ENCODE results near the gene ISCU. TPM values are rescaled to one million over a fixed set of nuclear protein-coding genes. Genes with fewer than 3 reads are reported as not detected.

ISCU gene
- total RNA-seq, 1 donor: 136 TPM

DNA sequence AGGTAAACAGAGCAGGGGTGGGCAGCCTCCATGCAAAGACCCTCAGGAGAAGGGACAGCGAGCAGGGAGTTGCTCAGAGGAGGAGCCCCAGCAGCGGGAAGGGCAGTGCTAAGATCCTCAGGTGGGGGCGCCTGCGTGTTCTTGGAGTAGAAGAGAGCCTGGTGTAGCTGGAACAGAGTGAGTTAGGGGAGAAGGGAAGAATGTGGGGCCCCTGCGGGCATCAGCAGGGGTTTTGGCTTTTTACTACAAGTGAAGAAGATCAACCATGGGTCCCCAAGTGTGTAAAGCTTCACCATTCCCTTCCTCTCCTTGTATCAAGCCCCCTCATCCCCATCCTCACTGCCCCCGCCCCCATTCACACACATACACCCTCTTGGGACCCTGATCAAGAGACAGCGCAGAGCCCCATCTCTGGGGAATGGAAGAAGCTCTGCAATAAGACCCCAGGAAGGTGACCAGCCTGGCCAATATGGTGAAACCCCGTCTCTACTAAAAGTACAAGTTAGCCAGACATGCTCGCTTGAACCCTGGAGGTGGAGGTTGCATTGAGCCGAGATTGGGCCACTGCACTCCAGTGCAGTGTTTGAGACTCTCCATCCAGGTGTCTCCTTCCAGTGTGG, 45.7 kb downstream of the ISCU start:
- TF ChIP-seq, protein P1, sequence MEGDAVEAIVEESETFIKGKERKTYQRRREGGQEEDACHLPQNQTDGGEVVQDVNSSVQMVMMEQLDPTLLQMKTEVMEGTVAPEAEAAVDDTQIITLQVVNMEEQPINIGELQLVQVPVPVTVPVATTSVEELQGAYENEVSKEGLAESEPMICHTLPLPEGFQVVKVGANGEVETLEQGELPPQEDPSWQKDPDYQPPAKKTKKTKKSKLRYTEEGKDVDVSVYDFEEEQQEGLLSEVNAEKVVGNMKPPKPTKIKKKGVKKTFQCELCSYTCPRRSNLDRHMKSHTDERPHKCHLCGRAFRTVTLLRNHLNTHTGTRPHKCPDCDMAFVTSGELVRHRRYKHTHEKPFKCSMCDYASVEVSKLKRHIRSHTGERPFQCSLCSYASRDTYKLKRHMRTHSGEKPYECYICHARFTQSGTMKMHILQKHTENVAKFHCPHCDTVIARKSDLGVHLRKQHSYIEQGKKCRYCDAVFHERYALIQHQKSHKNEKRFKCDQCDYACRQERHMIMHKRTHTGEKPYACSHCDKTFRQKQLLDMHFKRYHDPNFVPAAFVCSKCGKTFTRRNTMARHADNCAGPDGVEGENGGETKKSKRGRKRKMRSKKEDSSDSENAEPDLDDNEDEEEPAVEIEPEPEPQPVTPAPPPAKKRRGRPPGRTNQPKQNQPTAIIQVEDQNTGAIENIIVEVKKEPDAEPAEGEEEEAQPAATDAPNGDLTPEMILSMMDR (IDR thresholded peaks at IDR 0.05; ENCODE audit: insufficient read depth, low read length): no peak
- no peak overlapping the region for H3K4me3 ChIP-seq (ENCODE audit: low read depth, low read length)
- no peak for DNase-seq (ENCODE audit: low read depth)

DNA sequence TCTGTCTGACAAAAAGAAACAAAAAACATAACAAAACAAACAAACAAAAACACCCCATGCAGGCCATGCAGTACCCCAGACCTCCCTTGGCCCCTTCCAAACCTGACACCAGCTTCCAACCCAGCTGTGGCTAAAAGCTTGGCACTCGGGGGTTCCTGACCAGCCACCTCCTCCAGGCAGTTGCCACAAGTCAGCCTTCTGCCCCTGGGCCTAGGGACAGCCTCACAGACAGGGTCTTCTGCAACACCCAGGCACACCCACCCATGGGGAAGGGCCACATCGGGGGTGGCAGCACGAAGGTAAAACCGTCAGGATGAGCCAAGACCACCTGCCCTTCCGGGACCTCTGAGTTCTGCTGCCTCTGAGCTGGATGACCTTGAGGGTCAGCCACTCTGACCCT, 46.2 kb downstream of the ISCU start:
- TF ChIP-seq, protein P1 (IDR thresholded peaks at IDR 0.05; ENCODE audit: insufficient read depth, low read length): no peak

DNA sequence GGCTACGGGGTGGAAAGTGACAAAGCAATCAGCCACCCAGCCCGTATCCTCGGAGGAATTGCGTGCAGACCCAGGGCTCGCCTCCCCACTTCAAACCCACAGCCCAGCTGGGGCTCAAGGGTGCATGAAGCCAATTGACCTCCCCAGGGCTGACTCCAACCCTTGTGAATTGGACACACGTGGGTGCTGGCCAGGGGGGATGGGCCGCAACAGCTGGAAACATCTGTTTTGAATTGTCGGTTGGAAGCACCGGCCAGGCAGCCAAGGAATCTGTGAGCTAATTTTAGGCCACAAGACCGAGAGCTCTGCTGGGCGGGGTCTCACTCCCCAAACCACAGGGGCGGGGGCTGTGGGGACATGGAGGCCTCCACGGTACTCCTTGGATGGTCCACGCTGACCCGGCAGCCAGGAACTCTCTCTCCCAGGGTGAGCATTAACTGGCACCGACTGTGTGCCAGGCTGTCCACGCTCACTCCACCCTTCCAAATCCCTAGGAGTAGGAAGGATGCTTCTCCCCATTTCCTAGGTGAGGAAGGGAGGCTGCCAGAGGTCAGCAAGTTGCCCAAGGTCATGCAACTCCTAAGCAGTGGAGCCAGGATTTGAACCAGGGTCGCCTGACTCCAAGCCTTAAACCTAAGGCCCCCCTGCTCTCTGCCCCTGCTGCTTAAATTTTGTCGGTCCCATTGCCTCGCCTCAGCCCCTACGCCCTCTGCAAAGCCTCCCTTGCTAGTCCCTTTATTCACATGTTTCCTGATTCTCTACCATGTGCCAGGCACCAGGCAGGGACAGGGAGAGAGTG, 47.3 kb downstream of the ISCU start:
- TF ChIP-seq, protein P1 (IDR thresholded peaks at IDR 0.05; ENCODE audit: insufficient read depth, low read length): no peak
- DNase-seq (ENCODE audit: low read depth): peak; percentile 94
- H3K4me3 ChIP-seq (ENCODE audit: low read depth, low read length): no peak overlapping the region

More for the DNA sequence above, 46.2 kb downstream of the ISCU start:
- no peak overlapping the region for H3K4me3 ChIP-seq (ENCODE audit: low read depth, low read length)
- DNase-seq (ENCODE audit: low read depth): no peak

DNA sequence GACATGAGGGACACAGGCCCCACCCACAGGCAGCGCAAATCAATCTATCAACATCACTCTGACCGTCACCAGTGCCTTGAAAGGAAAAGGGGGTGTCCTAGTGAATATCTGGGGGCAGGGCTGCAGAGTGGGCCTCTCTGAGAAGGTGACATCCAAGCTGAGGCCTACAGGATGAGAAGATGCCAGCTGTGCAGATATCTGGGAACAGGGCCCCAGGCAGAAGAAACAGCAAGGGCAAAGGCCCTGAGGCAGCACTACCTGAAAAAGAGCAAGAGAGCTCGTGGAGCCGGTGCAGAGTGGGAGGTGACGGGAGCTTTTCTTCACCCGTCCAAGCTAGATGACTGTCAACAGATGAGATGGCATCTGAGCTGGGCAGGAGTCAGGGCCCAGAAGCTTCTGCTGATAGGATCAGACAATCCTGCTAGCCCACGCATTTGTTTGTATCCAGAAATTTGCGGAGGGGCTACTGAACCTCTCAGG, 48.0 kb downstream of the ISCU start:
- H3K4me3 ChIP-seq (ENCODE audit: low read depth, low read length): no peak overlapping the region
- no peak for DNase-seq (ENCODE audit: low read depth)
- TF ChIP-seq, protein P1 (IDR thresholded peaks at IDR 0.05; ENCODE audit: insufficient read depth, low read length): no peak

DNA sequence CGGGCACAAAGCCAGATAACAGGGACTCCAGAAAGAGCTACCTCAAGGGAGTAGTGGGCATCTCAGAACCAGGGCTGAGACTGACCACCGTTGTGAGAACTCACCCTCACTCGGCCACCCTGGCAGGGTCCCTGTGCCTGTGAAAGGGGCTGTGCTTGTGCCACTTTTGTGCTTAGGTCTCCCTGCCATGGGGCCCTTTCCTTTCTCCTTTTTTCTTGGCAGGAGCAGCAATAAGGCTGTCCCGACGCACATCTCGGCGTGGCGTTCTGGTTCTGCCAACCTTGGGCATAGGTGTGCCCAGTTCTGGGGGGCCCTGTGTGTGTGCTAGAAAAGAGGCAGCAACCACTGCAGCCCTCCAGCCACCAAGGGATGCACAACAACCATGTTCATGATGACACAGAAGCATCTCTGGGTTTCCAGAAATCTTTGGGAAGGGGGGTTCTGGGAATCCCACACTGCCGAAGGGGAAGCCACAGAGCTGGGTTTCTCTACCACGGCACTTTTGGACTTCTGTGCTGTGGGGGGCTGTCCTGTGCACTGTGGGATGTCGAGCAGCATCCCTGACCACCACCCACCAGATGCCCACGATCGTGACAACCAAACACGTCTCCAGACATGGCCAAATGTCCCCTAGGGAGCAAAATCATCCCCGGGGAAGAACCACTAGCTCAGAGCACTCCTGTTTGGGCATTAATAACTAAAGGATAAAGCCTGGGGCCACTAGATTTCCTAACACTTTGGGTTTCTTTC, 48.6 kb downstream of the ISCU start:
- DNase-seq (ENCODE audit: low read depth): no peak
- TF ChIP-seq, protein P1 (IDR thresholded peaks at IDR 0.05; ENCODE audit: insufficient read depth, low read length): no peak
- H3K4me3 ChIP-seq (ENCODE audit: low read depth, low read length): no peak overlapping the region

DNA sequence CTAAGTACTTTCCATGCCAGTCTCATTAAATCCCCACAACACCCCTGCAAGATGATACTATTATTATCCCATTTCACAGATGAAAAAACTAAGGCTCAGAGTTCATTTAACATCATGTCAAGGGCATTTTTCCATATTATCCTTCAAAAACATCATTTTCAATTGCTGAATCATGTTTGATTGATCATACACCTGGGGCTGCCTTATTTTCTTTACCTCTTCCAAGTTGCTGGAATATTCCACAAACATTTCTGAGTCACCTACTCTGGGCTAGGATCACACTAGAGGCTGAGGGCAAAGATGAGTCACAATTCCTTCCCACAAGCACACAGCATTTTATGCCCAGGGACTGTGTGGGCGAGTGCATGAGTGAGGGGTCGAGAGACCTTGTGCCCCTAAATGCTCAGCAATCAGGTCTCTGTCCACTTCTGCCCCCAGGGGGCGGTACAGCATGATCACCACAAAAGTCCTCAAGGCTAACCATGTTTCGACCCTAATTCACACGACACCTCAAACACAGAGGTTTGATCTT, 49.6 kb downstream of the ISCU start:
- TF ChIP-seq, protein P1 (IDR thresholded peaks at IDR 0.05; ENCODE audit: insufficient read depth, low read length): peak; percentile 39
- DNase-seq (ENCODE audit: low read depth): peak; percentile 78
- H3K4me3 ChIP-seq (ENCODE audit: low read depth, low read length): no peak overlapping the region

Data from fibroblast of the aortic adventitia (primary cell).